IMR-90 (cell line): Measurements from ENCODE around the gene MRPL43. TPM values are rescaled to one million over a fixed set of nuclear protein-coding genes. Genes with fewer than 3 reads are reported as not detected.

ENCODE experiments used
- ATAC-seq: fragments of 200-7000 bp; cut with Tn5 transposase; 2 replicates; pipeline ENCODE4 v1.9.1; 2020; ENCODE audit warnings: low read depth, mild to moderate bottlenecking, moderate library complexity
- BruUV-seq: library from RNA; stranded (reverse); fragments of 400-500 nt; replicated peaks from 2 replicates; lab custom pipeline; 2021; lab: Mats Ljungman, UMichigan
- CTCF ChIA-PET: fragments of 300-600 bp; formaldehyde crosslinking; extraction: SDS; loops from one replicate; lab custom pipeline; 2021; ENCODE audit warnings: antibody characterized with exemption; lab: Yijun Ruan, JAX
- POLR2A ChIA-PET: fragments of 300-600 bp; sonication (Branson Sonifier 250); formaldehyde crosslinking; loops from one replicate; lab custom pipeline; 2022; ENCODE audit warnings: antibody characterized with exemption; ENCODE audit not compliant: unreplicated experiment; lab: Charles Lee
- DNase-seq: peaks from one replicate; pipeline ENCODE4 v3.0.0; 2013
- H2AFZ ChIP-seq: replicated peaks from 2 replicates; pipeline ENCODE3; 2013; ENCODE audit warnings: low read length, mild to moderate bottlenecking; ENCODE audit not compliant: poor library complexity
- H2AK5ac ChIP-seq: 2 replicates; pipeline ENCODE4 v1.6.1; 2013; ENCODE audit warnings: low read depth, low read length, inconsistent platforms
- H2AK9ac ChIP-seq: replicated peaks from 2 replicates; pipeline ENCODE3; 2013; ENCODE audit warnings: mild to moderate bottlenecking, low read depth, low read length, moderate library complexity; ENCODE audit not compliant: poor library complexity
- H2BK120ac ChIP-seq: 2 replicates; pipeline ENCODE4 v1.6.1; 2013; ENCODE audit warnings: low read depth, low read length, inconsistent platforms
- H2BK15ac ChIP-seq: 3 replicates; pipeline ENCODE4 v1.6.1; 2013; ENCODE audit warnings: low read depth, low read length, inconsistent platforms
- H2BK20ac ChIP-seq: 2 replicates; pipeline ENCODE4 v1.6.1; 2013; ENCODE audit warnings: low read depth, mild to moderate bottlenecking, inconsistent platforms, low read length, moderate library complexity
- H2BK5ac ChIP-seq: 2 replicates; pipeline ENCODE4 v1.6.1; 2013; ENCODE audit warnings: mild to moderate bottlenecking, low read depth, low read length, inconsistent platforms; ENCODE audit not compliant: poor library complexity, severe bottlenecking
- H3K14ac ChIP-seq: replicated peaks from 2 replicates; pipeline ENCODE4 v1.6.1; 2013; ENCODE audit warnings: low read depth, low read length, inconsistent platforms
- H3K18ac ChIP-seq: 2 replicates; pipeline ENCODE4 v1.6.1; 2013; ENCODE audit warnings: low read depth, low read length, control low read depth
- H3K23ac ChIP-seq: 2 replicates; pipeline ENCODE4 v1.6.1; 2013; ENCODE audit warnings: low read depth, low read length, inconsistent platforms
- H3K27ac ChIP-seq: 2 replicates; pipeline ENCODE4 v1.5.1; 2013; ENCODE audit warnings: mild to moderate bottlenecking, control low read depth, low read length; ENCODE audit not compliant: insufficient read depth
- H3K27me3 ChIP-seq: 2 replicates; pipeline ENCODE4 v1.6.1; 2013; ENCODE audit warnings: low read length; ENCODE audit not compliant: control insufficient read depth, insufficient read depth
- H3K36me3 ChIP-seq: 2 replicates; pipeline ENCODE4 v1.6.1; 2013; ENCODE audit warnings: low read length, mixed read lengths; ENCODE audit not compliant: control insufficient read depth, insufficient read depth
- H3K4ac ChIP-seq: 2 replicates; pipeline ENCODE4 v1.6.1; 2013; ENCODE audit warnings: low read depth, low read length, inconsistent platforms
- H3K4me1 ChIP-seq: 2 replicates; pipeline ENCODE4 v1.6.1; 2013; ENCODE audit warnings: low read length, mixed read lengths; ENCODE audit not compliant: control insufficient read depth, insufficient read depth
- H3K4me2 ChIP-seq: 2 replicates; pipeline ENCODE4 v1.6.1; 2013; ENCODE audit warnings: low read depth, mild to moderate bottlenecking, control low read depth, low read length, moderate library complexity
- H3K4me3 ChIP-seq: 2 replicates; pipeline ENCODE4 v1.5.1; 2013; ENCODE audit warnings: low read depth, mild to moderate bottlenecking, control low read depth, low read length, moderate library complexity; ENCODE audit not compliant: insufficient read depth
- H3K56ac ChIP-seq: 2 replicates; pipeline ENCODE4 v1.6.1; 2013; ENCODE audit warnings: low read length, inconsistent platforms; ENCODE audit not compliant: insufficient read depth; ENCODE audit errors: extremely low read depth
- H3K79me1 ChIP-seq, 2 experiments: 2 replicates each; pipeline ENCODE4 v1.6.1; 2013; ENCODE audit warnings: low read length in 2 of 2, inconsistent platforms in 1 of 2, low read depth in 1 of 2
- H3K9ac ChIP-seq: 2 replicates; pipeline ENCODE4 v1.6.1; 2013; ENCODE audit warnings: low read depth, low read length, control low read depth
- H3K9me1 ChIP-seq: 2 replicates; pipeline ENCODE4 v1.6.1; 2013; ENCODE audit warnings: low read length, inconsistent platforms; ENCODE audit not compliant: insufficient read depth
- H3K9me3 ChIP-seq: 2 replicates; pipeline ENCODE4 v1.6.1; 2013; ENCODE audit warnings: low read length; ENCODE audit not compliant: control insufficient read depth, insufficient read depth
- H4K20me1 ChIP-seq: 2 replicates; pipeline ENCODE4 v1.6.1; 2013; ENCODE audit warnings: low read length, inconsistent platforms; ENCODE audit not compliant: insufficient read depth
- H4K5ac ChIP-seq: 2 replicates; pipeline ENCODE4 v1.6.1; 2013; ENCODE audit warnings: mild to moderate bottlenecking, low read depth, low read length, control low read depth
- H4K8ac ChIP-seq, 2 experiments: 2 replicates each; pipeline ENCODE4 v1.6.1; 2013; ENCODE audit warnings: low read depth in 2 of 2, low read length in 2 of 2, control low read depth in 1 of 2, inconsistent platforms in 1 of 2
- H4K91ac ChIP-seq: 2 replicates; pipeline ENCODE4 v1.6.1; 2013; ENCODE audit warnings: low read depth, low read length, inconsistent platforms; ENCODE audit not compliant: insufficient read depth
- BHLHE40 ChIP-seq: fragments of 150-350 bp; IDR thresholded peaks from 2 replicates; pipeline ENCODE4 v1.6.1; 2016; ENCODE audit warnings: mild to moderate bottlenecking, low read depth, low read length
- CEBPB ChIP-seq: IDR thresholded peaks from 2 replicates; pipeline ENCODE4 v1.6.1; 2012; ENCODE audit warnings: low read depth, low read length, improper control_type of control experiment
- CHD1 ChIP-seq: IDR thresholded peaks from 2 replicates; pipeline ENCODE4 v1.6.1; 2012; ENCODE audit warnings: low read depth, low read length, improper control_type of control experiment
- ELK1 ChIP-seq: fragments of 150-350 bp; IDR thresholded peaks from 2 replicates; pipeline ENCODE4 v1.6.1; 2016; ENCODE audit warnings: low read depth, mild to moderate bottlenecking, low read length, moderate library complexity, borderline replicate concordance
- FOS ChIP-seq: fragments of 150-350 bp; IDR thresholded peaks from 2 replicates; pipeline ENCODE4 v1.6.1; 2016; ENCODE audit warnings: low read depth, low read length
- MAFK ChIP-seq: IDR thresholded peaks from 2 replicates; pipeline ENCODE4 v1.6.1; 2012; ENCODE audit warnings: low read depth, low read length, improper control_type of control experiment
- MXI1 ChIP-seq: IDR thresholded peaks from 2 replicates; pipeline ENCODE4 v1.6.1; 2012; ENCODE audit warnings: low read depth, mild to moderate bottlenecking, low read length, moderate library complexity, borderline replicate concordance
- NFE2L2 ChIP-seq: fragments of 150-350 bp; IDR thresholded peaks from 2 replicates; pipeline ENCODE4 v1.6.1; 2016; ENCODE audit warnings: low read depth, mild to moderate bottlenecking, low read length
- POLR2A ChIP-seq: IDR thresholded peaks from 2 replicates; pipeline ENCODE4 v1.6.1; 2012; ENCODE audit warnings: mild to moderate bottlenecking, low read depth, low read length
- RAD21 ChIP-seq: IDR thresholded peaks from 2 replicates; pipeline ENCODE4 v1.6.1; 2012; ENCODE audit warnings: low read length, improper control_type of control experiment
- RCOR1 ChIP-seq: IDR thresholded peaks from 2 replicates; pipeline ENCODE4 v1.6.1; 2012; ENCODE audit warnings: mild to moderate bottlenecking, low read length, improper control_type of control experiment; ENCODE audit not compliant: insufficient replicate concordance
- RFX5 ChIP-seq: IDR thresholded peaks from 2 replicates; pipeline ENCODE4 v1.8.0; 2012; ENCODE audit warnings: low read depth, mild to moderate bottlenecking, low read length, moderate library complexity
- SMC3 ChIP-seq: fragments of 150-350 bp; IDR thresholded peaks from 2 replicates; pipeline ENCODE4 v1.6.1; 2016; ENCODE audit warnings: low read depth, mild to moderate bottlenecking, antibody characterized with exemption, low read length, moderate library complexity
- WGBS, 2 experiments: methylation state at CpG; one replicate each; pipeline versions ENCODE4 v1.1.5 to v1.1.7; 2013; ENCODE audit warnings: missing lambda C conversion rate in 2 of 2; ENCODE audit not compliant: insufficient read length in 1 of 2; ENCODE audit errors: extremely low coverage in 2 of 2; 5-methylcytosine and 5-hydroxymethylcytosine counted together
- dilution Hi-C: fragments of 300-500 bp; cut with HindIII; formaldehyde crosslinking; loops from one replicate; pipeline ENCODE4 v1.14.3; 2018; ENCODE audit warnings: low sequenced_read_pairs; ENCODE audit not compliant: unreplicated experiment
- in situ Hi-C: fragments of 300-500 bp; cut with MboI; formaldehyde crosslinking; loops from 3 replicates; pipeline ENCODE4 v1.14.3; 2019; ENCODE audit warnings: low sequenced_read_pairs, inconsistent platforms, mixed read lengths
- intact Hi-C: fragments of 100-400 bp; cut with micrococcal nuclease; formaldehyde crosslinking; loops from 2 replicates; pipeline ENCODE4 v1.10.0; 2022
- polyA plus RNA-seq, 3 experiments: library from polyadenylated mRNA; depleted of rRNA; stranded (reverse); fragments of >200 nt; gene quantifications; 2 replicates each; pipeline ENCODE4 v1.2.3, GENCODE V29; 2012; ENCODE audit warnings: low replicate concordance in 1 of 3
- total RNA-seq: library from RNA; depleted of rRNA; stranded (reverse); fragments of >200 nt; gene quantifications from 2 replicates; pipeline ENCODE4 v1.2.3, GENCODE V29; 2012
- TF ChIP-seq, protein P1 (sequence below): fragments of 150-350 bp; IDR thresholded peaks from 2 replicates; pipeline ENCODE4 v1.6.1; 2017; ENCODE audit warnings: mild to moderate bottlenecking, antibody characterized with exemption, low read length, low read depth
- TF ChIP-seq, protein P2 (sequence below): conservative IDR thresholded peaks from 2 replicates; pipeline ENCODE4 v1.5.1; 2012; ENCODE audit warnings: mild to moderate bottlenecking, low read depth, low read length, improper control_type of control experiment

The MRPL43 gene
- total and polyA plus RNA-seq, 2 of the 4 experiments (the other 2 are of a cell fraction) = 61.3 to 142 TPM

DNA sequence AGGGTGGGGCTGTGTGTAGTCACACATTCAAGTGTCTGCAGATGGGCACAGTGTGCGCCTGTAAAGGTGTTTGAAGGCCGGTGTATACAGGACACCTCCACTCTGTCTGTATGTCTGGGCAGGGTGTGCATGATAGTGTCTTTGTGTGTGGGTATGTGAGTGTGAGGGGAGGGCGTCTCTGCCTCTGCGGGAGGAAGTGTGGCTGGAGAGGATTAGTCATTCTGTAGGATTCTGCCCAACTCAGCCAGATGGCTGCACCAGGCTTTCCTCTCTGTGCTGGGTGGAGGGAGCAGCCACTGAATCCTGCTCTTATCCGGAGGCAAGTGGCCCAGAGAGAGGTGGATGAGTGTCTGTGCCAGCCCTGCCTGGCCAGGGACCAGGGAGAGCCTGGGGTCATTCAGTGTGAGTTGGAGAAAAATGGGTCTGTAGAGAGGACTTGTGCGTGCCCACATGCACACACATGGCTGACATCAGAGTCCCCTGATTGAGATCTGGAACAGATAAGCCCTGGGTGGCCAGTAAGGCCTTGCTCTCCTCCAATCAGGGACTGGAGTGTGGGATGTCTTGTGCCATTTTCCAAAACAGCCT lies 45.4 kb upstream of the MRPL43 start:
- peak overlapping the region; percentile 42 for H4K5ac ChIP-seq
- peaks cover 2% of the 10 kb centered on the region; the same call in 1 of the 2 replicates for H3K9me1 ChIP-seq
- no peaks in the 10 kb centered on the region for H3K9me3 ChIP-seq
- H4K8ac ChIP-seq = peak overlapping the region; percentile 19 to 79
- H2AFZ ChIP-seq = peak overlapping the region; percentile 99
- dilution Hi-C loops (no loop called here), in situ Hi-C loops (no loop called here), intact Hi-C loops (loop anchor here (5.0 kb wide), 1 partner anchor 35 kb away; no protein-coding TSS in a partner anchor)
- POLR2A ChIA-PET = interaction anchor here (1.4 kb wide), 1 partner anchor 10 kb away, joined by 6 read pairs; no protein-coding TSS in a partner anchor
- peaks cover 2% of the 10 kb centered on the region for H3K4me1 ChIP-seq
- peak; percentile 91 for DNase-seq
- peak overlapping the region; percentile 75 for H2BK20ac ChIP-seq
- H2AK5ac ChIP-seq = peak overlapping the region; percentile 88
- H3K18ac ChIP-seq = peak overlapping the region; percentile 58
- peak overlapping the region; percentile 27; the same call in 1 of the 3 replicates for H2BK15ac ChIP-seq
- H3K4ac ChIP-seq = peak overlapping the region; percentile 97
- H4K91ac ChIP-seq = peak overlapping the region; percentile 89
- peaks cover 31% of the 10 kb centered on the region for H3K36me3 ChIP-seq
- peak overlapping the region; percentile 98 for H3K23ac ChIP-seq
- H3K79me1 ChIP-seq = peaks cover 16 to 66% of the 10 kb centered on the region in 2 experiments; a peak in 3 of 4 replicates
- CTCF ChIA-PET = interaction anchor here (1.7 to 2.1 kb wide), 2 partner anchors 14 to 19 kb away, joined by 4 to 7 read pairs; no protein-coding TSS in a partner anchor
- H3K4me2 ChIP-seq = peak overlapping the region; percentile 83
- peak overlapping the region; percentile 99 for H3K14ac ChIP-seq
- peak overlapping the region; percentile 60 for H3K4me3 ChIP-seq
- 12% methylated on average over 5 of the region's 6 CpGs; no CpG with 5 or more reads in 1 of the 2 experiments for WGBS, 2 experiments
- no TSS peak for BruUV-seq
- peaks cover 2% of the 10 kb centered on the region; the same call in 1 of the 2 replicates for H3K27me3 ChIP-seq
- peak overlapping the region; percentile 98 for H2AK9ac ChIP-seq
- H2BK120ac ChIP-seq = peak overlapping the region; percentile 86
- H3K9ac ChIP-seq = peak overlapping the region; percentile 71
- H3K27ac ChIP-seq = peak overlapping the region; percentile 87
- peaks cover 36% of the 10 kb centered on the region for H4K20me1 ChIP-seq
- H2BK5ac ChIP-seq = peak overlapping the region; percentile 89
- ATAC-seq = peak; percentile 73
- peak overlapping the region; percentile 93 for H3K56ac ChIP-seq
- TF ChIP-seq MXI1 (peak; percentile 51), RCOR1 (peak; percentile 47), CHD1 (no peak), RFX5 (no peak), RAD21 (no peak), MAFK (0 out of 2 replicates have a peak, but pooled peaks have one; percentile 14), BHLHE40 (no peak), NFE2L2 (no peak), POLR2A (peak; percentile 90), SMC3 (no peak), ELK1 (no peak), CEBPB (no peak), FOS (peak; percentile 65)
- TF ChIP-seq, protein P1, sequence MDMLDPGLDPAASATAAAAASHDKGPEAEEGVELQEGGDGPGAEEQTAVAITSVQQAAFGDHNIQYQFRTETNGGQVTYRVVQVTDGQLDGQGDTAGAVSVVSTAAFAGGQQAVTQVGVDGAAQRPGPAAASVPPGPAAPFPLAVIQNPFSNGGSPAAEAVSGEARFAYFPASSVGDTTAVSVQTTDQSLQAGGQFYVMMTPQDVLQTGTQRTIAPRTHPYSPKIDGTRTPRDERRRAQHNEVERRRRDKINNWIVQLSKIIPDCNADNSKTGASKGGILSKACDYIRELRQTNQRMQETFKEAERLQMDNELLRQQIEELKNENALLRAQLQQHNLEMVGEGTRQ = no peak
- TF ChIP-seq, protein P2, sequence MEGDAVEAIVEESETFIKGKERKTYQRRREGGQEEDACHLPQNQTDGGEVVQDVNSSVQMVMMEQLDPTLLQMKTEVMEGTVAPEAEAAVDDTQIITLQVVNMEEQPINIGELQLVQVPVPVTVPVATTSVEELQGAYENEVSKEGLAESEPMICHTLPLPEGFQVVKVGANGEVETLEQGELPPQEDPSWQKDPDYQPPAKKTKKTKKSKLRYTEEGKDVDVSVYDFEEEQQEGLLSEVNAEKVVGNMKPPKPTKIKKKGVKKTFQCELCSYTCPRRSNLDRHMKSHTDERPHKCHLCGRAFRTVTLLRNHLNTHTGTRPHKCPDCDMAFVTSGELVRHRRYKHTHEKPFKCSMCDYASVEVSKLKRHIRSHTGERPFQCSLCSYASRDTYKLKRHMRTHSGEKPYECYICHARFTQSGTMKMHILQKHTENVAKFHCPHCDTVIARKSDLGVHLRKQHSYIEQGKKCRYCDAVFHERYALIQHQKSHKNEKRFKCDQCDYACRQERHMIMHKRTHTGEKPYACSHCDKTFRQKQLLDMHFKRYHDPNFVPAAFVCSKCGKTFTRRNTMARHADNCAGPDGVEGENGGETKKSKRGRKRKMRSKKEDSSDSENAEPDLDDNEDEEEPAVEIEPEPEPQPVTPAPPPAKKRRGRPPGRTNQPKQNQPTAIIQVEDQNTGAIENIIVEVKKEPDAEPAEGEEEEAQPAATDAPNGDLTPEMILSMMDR = no peak
